Measurements from ENCODE around the gene MAGI2. TPM values are rescaled to one million over a fixed set of nuclear protein-coding genes. Genes with fewer than 3 reads are reported as not detected.

The MAGI2 gene
- total and polyA plus RNA-seq, 9 donors = 7.1 to 20.4 (median 18.7) TPM

- H3K36me3 ChIP-seq = no peaks in the 10 kb centered on the region
- intact Hi-C loops (cut with DNase I) = no loop called here
- DNase-seq = no peak
- WGBS, 3 donors = 79 to 91% (median 88%) methylated on average over 2 of the region's 2 CpGs
- H3K9me3 ChIP-seq = no peaks in the 10 kb centered on the region
- H3K27me3 ChIP-seq = no peaks in the 10 kb centered on the region
- H3K4me1 ChIP-seq (ENCODE audit: insufficient read depth) = peaks cover 2% of the 10 kb centered on the region
- TF ChIP-seq POLR2A (IDR thresholded peaks at IDR 0.05) (no peak), CTCF (IDR thresholded peaks at IDR 0.05) (no peak), EP300 (IDR thresholded peaks at IDR 0.05) (no peak)
- H3K27ac ChIP-seq = no peak overlapping the region
- no peak overlapping the region for H3K4me3 ChIP-seq
Observed at GRCh38 chr7:78261302-78261701, 1192.2 kb downstream of the MAGI2 start.

- no peak overlapping the region for H3K4me3 ChIP-seq
- WGBS, 3 donors = 22 to 51% (median 41%) methylated on average over 1 of the region's 1 CpG
- no peak for TF ChIP-seq CTCF (IDR thresholded peaks at IDR 0.05)
- TF ChIP-seq EP300 (IDR thresholded peaks at IDR 0.05) = no peak
- no peak for TF ChIP-seq POLR2A (IDR thresholded peaks at IDR 0.05)
- H3K27ac ChIP-seq = no peak overlapping the region
- H3K27me3 ChIP-seq = no peaks in the 10 kb centered on the region
- intact Hi-C loops (cut with DNase I) = no loop called here
- no peaks in the 10 kb centered on the region for H3K36me3 ChIP-seq
- no peak for DNase-seq
- no peaks in the 10 kb centered on the region for H3K9me3 ChIP-seq
- peaks cover 2% of the 10 kb centered on the region for H3K4me1 ChIP-seq (ENCODE audit: insufficient read depth)
Observed at GRCh38 chr7:78260826-78261225, 1192.6 kb downstream of the MAGI2 start.

GRCh38 chr7:78254726-78255055, 1198.8 kb downstream of the MAGI2 start:
- H3K4me3 ChIP-seq = no peak overlapping the region
- H3K27ac ChIP-seq = no peak overlapping the region
- H3K4me1 ChIP-seq (ENCODE audit: insufficient read depth) = peaks cover 2% of the 10 kb centered on the region
- 94 to 99% (median 95%) methylated on average over 3 of the region's 3 CpGs for WGBS, 3 donors
- no peaks in the 10 kb centered on the region for H3K36me3 ChIP-seq
- intact Hi-C loops (cut with DNase I) = no loop called here
- no peak for DNase-seq
- no peaks in the 10 kb centered on the region for H3K9me3 ChIP-seq
- H3K27me3 ChIP-seq = no peaks in the 10 kb centered on the region
- TF ChIP-seq CTCF (IDR thresholded peaks at IDR 0.05) (no peak), POLR2A (IDR thresholded peaks at IDR 0.05) (no peak), EP300 (IDR thresholded peaks at IDR 0.05) (no peak)

GRCh38 chr7:78253850-78254725, 1199.4 kb downstream of the MAGI2 start:
- TF ChIP-seq CTCF (IDR thresholded peaks at IDR 0.05) (no peak), POLR2A (IDR thresholded peaks at IDR 0.05) (no peak), EP300 (IDR thresholded peaks at IDR 0.05) (no peak)
- intact Hi-C loops (cut with DNase I) = no loop called here
- Histone ChIP-seq H3K9me3 (no peaks in the 10 kb centered on the region), H3K27ac (no peak overlapping the region), H3K4me1 (ENCODE audit: insufficient read depth) (peaks cover 2% of the 10 kb centered on the region), H3K36me3 (no peaks in the 10 kb centered on the region), H3K27me3 (no peaks in the 10 kb centered on the region), H3K4me3 (no peak overlapping the region)
- no peak for DNase-seq
- WGBS, 3 donors = 59 to 68% (median 62%) methylated on average over 4 of the region's 4 CpGs

Measured in ovary (tissue), 9 donors.